Measurements from ENCODE around the gene IRAK2. TPM values are rescaled to one million over a fixed set of nuclear protein-coding genes. Genes with fewer than 3 reads are reported as not detected.

The IRAK2 gene
- total RNA-seq, 2 donors from 2014 or later: 0.99 to 3.9 TPM

DNA sequence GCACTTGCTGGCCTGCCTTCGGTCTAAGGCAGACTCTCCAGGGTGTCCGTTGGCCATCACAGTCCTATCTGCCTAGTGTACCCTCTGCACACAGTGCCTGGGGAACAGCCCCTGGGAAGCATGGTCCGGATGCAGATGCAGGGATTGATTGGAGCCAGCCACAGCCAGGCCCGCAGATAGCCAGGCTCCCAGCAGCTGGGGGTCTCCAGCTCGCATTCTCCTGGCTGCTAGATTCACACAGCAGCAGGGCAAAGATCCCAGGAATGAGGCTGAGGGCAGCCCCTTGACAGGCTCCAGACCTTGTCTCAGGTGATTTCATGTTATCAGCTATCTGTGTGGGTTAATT lies 41.4 kb downstream of the IRAK2 start:
- no peak for ATAC-seq
- TF ChIP-seq CTCF (IDR thresholded peaks at IDR 0.05) (no peak), POLR2A (IDR thresholded peaks at IDR 0.05) (no peak)
- no peak for DNase-seq
- Histone ChIP-seq H3K4me3 (no peak overlapping the region), H3K36me3 (replicated peaks in 1 of 2; ENCODE audit: insufficient read depth in 1 of 2, low read depth in 2 of 2) (no peaks in the 10 kb centered on the region), H3K27ac (no peak overlapping the region), H3K27me3 (no peaks in the 10 kb centered on the region), H3K9me3 (no peaks in the 10 kb centered on the region), H3K4me1 (peaks cover 18% of the 10 kb centered on the region)
- intact Hi-C loops (cut with DNase I): no loop called here
- WGBS, 2 donors: 100% methylated on average over 2 of the region's 5 CpGs; no CpG with 5 or more reads in 1 of the 2 donors

DNA sequence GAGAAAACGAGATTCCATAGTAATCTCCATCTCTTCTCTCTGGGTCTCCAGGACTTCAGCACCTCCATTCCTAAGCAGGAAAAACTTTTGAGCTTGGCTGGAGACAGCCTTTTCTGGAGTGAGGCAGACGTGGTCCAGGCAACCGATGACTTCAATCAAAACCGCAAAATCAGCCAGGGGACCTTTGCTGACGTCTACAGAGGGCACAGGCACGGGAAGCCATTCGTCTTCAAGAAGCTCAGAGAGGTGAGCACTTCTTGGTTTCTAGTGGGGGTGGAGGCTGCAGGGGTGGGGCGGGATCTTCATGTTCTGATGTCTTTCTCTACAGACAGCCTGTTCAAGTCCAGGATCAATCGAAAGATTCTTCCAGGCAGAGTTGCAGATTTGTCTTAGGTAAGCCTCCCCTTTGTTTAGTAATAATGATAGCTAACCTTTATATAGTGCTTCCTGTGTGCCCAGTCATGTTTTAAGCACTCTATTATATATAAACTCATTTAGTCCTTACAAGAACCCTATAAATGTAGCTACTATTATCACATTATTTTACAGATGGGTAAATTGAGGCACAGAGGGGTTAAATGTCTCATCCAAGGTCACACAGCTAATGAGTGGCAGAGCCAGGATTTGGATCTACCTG lies 48.6 kb downstream of the IRAK2 start:
- Histone ChIP-seq H3K27ac (no peak overlapping the region), H3K9me3 (no peaks in the 10 kb centered on the region), H3K36me3 (replicated peaks in 1 of 2; ENCODE audit: insufficient read depth in 1 of 2, low read depth in 2 of 2) (no peaks in the 10 kb centered on the region), H3K4me1 (no peaks in the 10 kb centered on the region), H3K4me3 (no peak overlapping the region), H3K27me3 (no peaks in the 10 kb centered on the region)
- WGBS, 2 donors: 88 to 96% methylated on average over 9 of the region's 9 CpGs
- DNase-seq: no peak
- intact Hi-C loops (cut with DNase I): no loop called here
- no peak for ATAC-seq
- no peak for TF ChIP-seq POLR2A (IDR thresholded peaks at IDR 0.05)
- no peak for TF ChIP-seq CTCF (IDR thresholded peaks at IDR 0.05)

DNA sequence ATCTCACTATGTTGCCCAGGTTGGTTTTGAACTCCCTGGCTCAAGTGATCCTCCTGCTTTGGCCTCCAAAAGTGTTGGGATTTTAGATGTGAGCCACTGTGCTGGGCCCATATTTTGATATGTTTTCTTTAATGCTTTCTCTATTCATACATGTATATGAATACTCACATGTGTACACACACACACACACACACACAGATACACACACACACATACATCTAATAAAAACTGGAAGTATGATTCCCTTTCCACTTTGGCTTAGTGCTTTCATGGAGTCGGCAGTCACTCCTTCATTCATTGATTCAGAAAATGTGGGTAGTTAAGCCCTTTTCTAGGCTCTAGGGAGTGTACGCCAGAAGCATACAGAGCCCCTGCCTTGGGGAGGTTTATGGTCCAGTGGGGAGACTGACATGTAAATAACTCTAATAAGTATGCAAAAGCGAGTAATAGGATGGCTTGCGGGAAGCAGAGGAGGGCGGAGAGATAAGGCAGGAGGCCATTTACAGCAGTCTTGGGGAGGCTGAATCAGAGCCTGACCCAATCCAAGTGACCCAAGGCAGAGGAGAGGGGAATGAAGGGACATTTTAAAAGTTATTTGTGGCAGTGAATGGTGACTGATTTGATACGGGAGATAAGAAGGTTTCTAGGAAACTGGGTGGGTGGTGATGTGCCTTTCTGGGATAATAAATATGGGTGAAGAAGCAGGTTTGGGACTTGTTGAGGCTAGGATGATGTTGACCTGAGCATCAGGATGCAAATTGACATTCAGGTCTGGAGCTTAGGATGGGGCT lies 51.1 kb downstream of the IRAK2 start:
- Histone ChIP-seq H3K4me1 (peaks cover 13% of the 10 kb centered on the region), H3K36me3 (replicated peaks in 1 of 2; ENCODE audit: insufficient read depth in 1 of 2, low read depth in 2 of 2) (no peaks in the 10 kb centered on the region), H3K27me3 (no peaks in the 10 kb centered on the region), H3K4me3 (no peak overlapping the region), H3K27ac (no peak overlapping the region), H3K9me3 (no peaks in the 10 kb centered on the region)
- whole genome bisulfite sequencing, 2 donors: 85 to 91% methylated on average over 6 of the region's 6 CpGs
- DNase-seq (no peak), ATAC-seq (no peak)
- intact Hi-C loops (cut with DNase I): no loop called here
- TF ChIP-seq CTCF (IDR thresholded peaks at IDR 0.05) (no peak), POLR2A (IDR thresholded peaks at IDR 0.05) (no peak)

DNA sequence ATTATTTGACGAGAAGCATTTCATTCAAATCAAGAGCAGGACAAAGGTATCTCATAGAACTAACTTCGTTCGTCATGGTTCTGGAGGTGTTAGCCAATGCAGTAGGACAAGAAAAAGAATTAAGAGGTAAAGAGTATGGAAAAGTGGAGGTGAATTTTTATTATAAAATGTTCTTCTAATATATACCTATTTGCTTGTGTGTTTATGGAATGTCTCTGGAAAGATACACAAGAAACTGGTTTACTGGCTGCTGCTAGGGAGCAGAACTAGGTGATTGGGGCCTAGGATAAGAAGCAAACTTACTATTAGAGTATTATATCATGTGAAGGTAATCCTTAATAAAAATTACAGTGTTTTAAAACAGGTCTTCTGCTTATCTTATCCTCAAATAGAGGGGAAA lies 52.6 kb downstream of the IRAK2 start:
- intact Hi-C loops (cut with DNase I): no loop called here

More for the DNA sequence above, 52.6 kb downstream of the IRAK2 start:
- no peak overlapping the region for H3K27ac ChIP-seq
- H3K4me3 ChIP-seq: no peak overlapping the region
- no peaks in the 10 kb centered on the region for H3K36me3 ChIP-seq (replicated peaks in 1 of 2; ENCODE audit: insufficient read depth in 1 of 2, low read depth in 2 of 2)
- peaks cover 13% of the 10 kb centered on the region for H3K4me1 ChIP-seq
- no peaks in the 10 kb centered on the region for H3K9me3 ChIP-seq
- DNase-seq (no peak), ATAC-seq (no peak)
- WGBS, 2 donors: 63 to 79% methylated on average over 3 of the region's 3 CpGs
- TF ChIP-seq CTCF (IDR thresholded peaks at IDR 0.05): no peak
- no peak for TF ChIP-seq POLR2A (IDR thresholded peaks at IDR 0.05)
- no peaks in the 10 kb centered on the region for H3K27me3 ChIP-seq

All from body of pancreas (tissue), 4 donors.